GM21528 (cell line): Measurements from ENCODE around the gene C17orf58.
"Not testable (repeated sequence)": the region's sequence is repeated elsewhere in the genome, so short reads cannot be mapped to it uniquely, and the experiment has no call there.

Source experiments
- ATAC-seq: cut with Tn5 transposase; IDR thresholded peaks from one replicate; pipeline ENCODE4 v1.9.1; 2021; ENCODE audit warnings: mild to moderate bottlenecking, moderate library complexity; ENCODE audit not compliant: unreplicated experiment, low FRiP score

C17orf58 gene

DNA sequence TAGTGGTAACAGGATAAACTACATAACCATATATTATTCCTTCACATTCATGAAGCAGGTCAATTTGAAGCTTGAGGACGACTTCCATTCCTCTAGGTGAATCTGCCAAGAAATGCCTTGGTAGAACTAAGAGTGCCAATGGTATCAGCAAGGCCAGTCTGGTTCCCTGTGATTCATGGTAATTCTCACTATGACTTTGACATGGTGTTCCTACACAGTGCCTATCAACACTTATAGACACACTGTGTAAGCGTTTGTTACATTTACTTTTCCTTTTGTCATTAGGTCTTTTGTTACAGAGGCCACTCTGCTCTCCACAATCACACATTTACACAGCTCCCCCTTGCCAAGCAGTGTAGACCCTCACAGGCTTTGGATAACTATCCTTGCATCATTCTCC lies 34.1 kb downstream of the C17orf58 start:
- not testable (repeated sequence) for ATAC-seq

DNA sequence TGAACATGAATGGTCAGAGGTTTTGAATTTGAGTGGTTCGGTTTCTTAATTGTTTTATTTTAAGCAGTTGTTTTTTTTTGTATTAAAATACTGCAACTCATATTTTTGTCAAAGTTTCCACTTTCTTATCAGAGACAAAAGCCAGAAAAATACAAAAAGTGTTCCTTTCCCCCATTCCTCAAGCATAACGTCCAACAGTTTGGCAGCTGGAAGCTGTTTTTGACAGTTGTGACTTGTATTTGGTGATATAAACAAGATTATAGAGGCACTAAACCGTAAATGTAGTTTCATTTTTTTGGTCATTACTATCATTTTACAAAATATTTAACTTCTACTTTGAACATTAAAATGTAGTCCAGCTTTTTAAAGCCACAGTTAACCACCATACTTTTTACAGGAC lies 36.0 kb downstream of the C17orf58 start:
- ATAC-seq: not testable (repeated sequence)

DNA sequence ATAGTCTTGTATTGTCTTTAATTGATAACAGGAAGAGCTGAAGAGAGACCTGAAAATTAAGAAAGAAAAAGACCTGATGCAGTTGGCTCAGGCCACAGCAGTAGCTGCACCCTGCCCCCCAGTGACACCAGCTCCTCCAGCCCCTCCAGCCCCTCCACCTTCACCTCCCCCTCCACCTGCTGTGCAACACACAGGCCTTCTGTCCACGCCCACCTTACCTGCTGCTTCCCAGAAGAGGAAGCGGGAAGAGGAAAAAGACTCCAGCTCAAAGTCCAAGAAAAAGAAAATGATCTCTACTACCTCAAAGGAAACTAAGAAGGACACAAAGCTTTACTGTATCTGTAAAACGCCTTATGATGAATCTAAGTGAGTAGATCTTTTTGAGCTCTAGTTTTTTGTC lies 36.8 kb downstream of the C17orf58 start:
- ATAC-seq: no peak

DNA sequence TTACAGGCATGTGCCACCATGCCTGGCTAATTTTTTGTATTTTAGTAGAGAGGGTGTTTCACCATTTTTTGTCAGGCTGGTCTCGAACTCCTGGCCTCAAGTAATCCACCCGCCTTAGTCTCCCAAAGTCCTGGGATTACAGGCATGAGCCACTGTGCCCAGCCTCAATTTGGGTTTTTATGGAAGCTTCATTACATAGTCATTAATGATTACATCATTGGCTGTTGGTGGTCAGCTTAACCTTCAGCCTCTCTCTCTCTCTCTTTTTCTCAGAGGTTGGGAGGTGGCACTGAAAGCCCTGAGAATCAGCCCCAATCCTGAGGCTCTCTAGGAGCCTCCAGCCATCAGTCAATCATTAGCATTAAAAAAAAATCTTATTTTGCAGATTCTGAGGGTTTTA lies 45.3 kb downstream of the C17orf58 start:
- ATAC-seq: no peak

DNA sequence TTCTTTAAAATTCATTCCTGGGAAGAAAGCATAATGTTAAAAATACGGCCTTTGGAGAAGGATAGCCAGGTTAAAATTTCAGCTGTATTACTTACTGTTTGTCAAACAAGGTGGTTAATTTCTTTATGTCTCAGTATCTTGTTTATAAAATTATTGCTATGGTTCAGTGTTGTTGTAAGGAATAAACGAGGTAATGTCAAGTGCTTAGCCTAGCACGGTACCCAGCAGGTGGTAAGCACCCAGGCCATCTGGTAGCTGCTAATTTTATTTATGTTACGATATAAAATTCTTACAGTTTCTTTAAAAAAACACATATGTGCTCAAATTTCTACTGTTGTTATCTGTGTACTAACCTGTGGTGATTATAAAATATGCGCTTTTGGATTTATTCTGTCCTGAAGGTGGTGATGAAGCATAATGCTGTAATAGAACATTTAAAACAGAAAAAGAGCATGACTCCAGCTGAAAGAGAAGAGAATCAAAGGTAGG lies 48.9 kb downstream of the C17orf58 start:
- no peak for ATAC-seq

DNA sequence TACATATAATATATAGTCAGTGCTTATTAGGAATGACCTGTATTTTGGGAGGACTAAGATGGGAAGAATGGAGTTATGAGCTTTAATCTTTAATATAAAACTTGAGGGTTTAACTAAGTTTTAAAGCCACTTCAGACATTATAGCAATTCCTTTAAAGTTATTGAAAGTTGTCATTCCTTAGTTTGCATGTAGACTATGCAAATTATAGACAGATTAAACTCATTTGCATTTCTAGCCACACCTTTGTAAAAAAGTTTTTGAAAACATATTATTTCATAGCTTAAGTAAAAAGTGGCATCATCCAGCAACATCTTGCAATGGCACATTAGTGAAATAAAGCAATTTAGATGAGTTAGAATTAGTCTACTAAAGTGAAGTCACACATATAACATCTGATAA lies 49.8 kb downstream of the C17orf58 start:
- ATAC-seq: no peak

DNA sequence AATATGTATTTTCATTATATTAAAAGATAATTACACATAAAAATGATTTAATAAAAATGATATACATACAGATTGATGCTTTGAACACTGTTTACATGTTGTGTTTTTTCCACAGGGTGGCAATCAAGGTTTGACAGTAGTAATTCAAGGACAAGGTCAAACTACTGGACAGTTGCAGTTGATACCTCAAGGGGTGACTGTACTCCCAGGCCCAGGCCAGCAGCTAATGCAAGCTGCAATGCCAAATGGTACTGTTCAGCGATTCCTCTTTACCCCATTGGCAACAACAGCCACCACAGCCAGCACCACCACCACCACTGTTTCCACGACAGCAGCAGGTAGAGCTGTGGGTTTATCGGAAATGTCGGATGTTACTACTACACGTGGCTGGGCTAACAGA lies 52.2 kb downstream of the C17orf58 start:
- no peak for ATAC-seq

DNA sequence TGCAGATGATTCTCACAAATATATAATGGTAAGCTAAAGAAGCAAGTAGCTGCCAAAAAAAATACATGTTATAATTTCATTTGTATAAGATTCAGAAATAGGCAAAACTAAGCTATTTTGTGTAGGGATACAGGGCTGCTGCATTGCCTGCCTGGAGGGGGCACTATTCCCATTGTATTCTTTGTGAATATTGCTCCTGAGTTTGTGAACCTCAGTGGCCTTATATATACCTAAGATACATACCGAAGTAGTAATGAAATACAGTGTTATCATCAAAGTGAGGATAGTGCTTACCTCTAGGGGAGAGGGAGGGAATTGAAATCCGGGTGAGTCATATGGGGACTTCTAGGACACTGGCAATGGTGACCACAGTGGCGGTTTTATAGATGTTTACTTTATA lies 53.5 kb downstream of the C17orf58 start:
- no peak for ATAC-seq
